Prostate gland (tissue), 2 donors: ENCODE data around the gene IL21R. TPM values are rescaled to one million over a fixed set of nuclear protein-coding genes. Genes with fewer than 3 reads are reported as not detected.

ENCODE experiments used
- DNase-seq: peaks from one replicate; pipeline ENCODE4 v3.0.0-alpha.2; 2019; ENCODE audit warnings: low spot score
- H3K27ac ChIP-seq, 2 donors: fragments of 200-600 bp; sonication (generic); 2 replicates each; pipeline ENCODE4 v1.5.1; 2017 to 2019
- H3K27me3 ChIP-seq: fragments of 200-600 bp; sonication (generic); replicated peaks from 2 replicates; pipeline ENCODE4 v1.5.1; 2019; ENCODE audit not compliant: insufficient read depth
- H3K36me3 ChIP-seq, 2 donors: fragments of 200-600 bp; sonication (generic); 1 replicate in 1 of 2; 2 replicates in 1 of 2; pipeline versions ENCODE4 v1.5.1 to v1.8.1; 2017 to 2019
- H3K4me1 ChIP-seq: fragments of 200-600 bp; sonication (generic); replicated peaks from 2 replicates; pipeline ENCODE4 v1.5.1; 2019
- H3K4me3 ChIP-seq, 2 donors: fragments of 200-600 bp; sonication (generic); 2 replicates each; pipeline ENCODE4 v1.5.1; 2017 to 2019
- H3K9me3 ChIP-seq: fragments of 200-600 bp; sonication (generic); 2 replicates; pipeline ENCODE4 v1.5.1; 2017
- CTCF ChIP-seq, 4 experiments: fragments of 200-600 bp in 2 of 4; fragments of 450-650 bp in 2 of 4; sonication (generic) in 2 of 4; IDR thresholded peaks; 1 replicate in 3 of 4; 2 replicates in 1 of 4; pipeline ENCODE4 v1.5.1; 2016 to 2019; ENCODE audit warnings: antibody characterized with exemption in 4 of 4, mild to moderate bottlenecking in 2 of 4, moderate library complexity in 2 of 4
- POLR2A ChIP-seq: fragments of 450-650 bp; IDR thresholded peaks from one replicate; pipeline ENCODE4 v1.6.1; 2016; ENCODE audit warnings: antibody characterized with exemption, mild to moderate bottlenecking
- POLR2AphosphoS5 ChIP-seq: sonication (generic); formaldehyde crosslinking; IDR thresholded peaks from one replicate; pipeline ENCODE4 v1.6.1; 2017; ENCODE audit warnings: antibody characterized with exemption
- WGBS: methylation state at CpG from one replicate; pipeline ENCODE4 v1.1.5; 2018; 5-methylcytosine and 5-hydroxymethylcytosine counted together
- intact Hi-C: fragments of 100-400 bp; cut with DNase I; formaldehyde crosslinking; loops from one replicate; pipeline ENCODE4 v1.14.2; 2022
- total RNA-seq, 2 donors: library from RNA; depleted of rRNA; stranded (reverse); fragments of >200 nt; gene quantifications; one replicate each; pipeline ENCODE4 v1.1.0, GENCODE V29; 2016

The IL21R gene
- total RNA-seq, 2 donors from 2014 or later, result 0.32 to 0.57 TPM

GRCh38 chr16:27437946-27438345 is 36.0 kb downstream of the IL21R start:
- Histone ChIP-seq H3K27me3 (no peaks in the 10 kb centered on the region), H3K4me3 (no peak overlapping the region), H3K27ac (no peak overlapping the region), H3K9me3 (no peaks in the 10 kb centered on the region), H3K4me1 (no peaks in the 10 kb centered on the region), H3K36me3 (no peaks in the 10 kb centered on the region)
- no peak for TF ChIP-seq POLR2AphosphoS5
- no peak for TF ChIP-seq CTCF (IDR thresholded peaks at IDR 0.05)
- TF ChIP-seq POLR2A, result no peak
- intact Hi-C loops, result no loop called here
- 95% methylated on average over 6 of the region's 6 CpGs for WGBS
- no peak for DNase-seq

DNA sequence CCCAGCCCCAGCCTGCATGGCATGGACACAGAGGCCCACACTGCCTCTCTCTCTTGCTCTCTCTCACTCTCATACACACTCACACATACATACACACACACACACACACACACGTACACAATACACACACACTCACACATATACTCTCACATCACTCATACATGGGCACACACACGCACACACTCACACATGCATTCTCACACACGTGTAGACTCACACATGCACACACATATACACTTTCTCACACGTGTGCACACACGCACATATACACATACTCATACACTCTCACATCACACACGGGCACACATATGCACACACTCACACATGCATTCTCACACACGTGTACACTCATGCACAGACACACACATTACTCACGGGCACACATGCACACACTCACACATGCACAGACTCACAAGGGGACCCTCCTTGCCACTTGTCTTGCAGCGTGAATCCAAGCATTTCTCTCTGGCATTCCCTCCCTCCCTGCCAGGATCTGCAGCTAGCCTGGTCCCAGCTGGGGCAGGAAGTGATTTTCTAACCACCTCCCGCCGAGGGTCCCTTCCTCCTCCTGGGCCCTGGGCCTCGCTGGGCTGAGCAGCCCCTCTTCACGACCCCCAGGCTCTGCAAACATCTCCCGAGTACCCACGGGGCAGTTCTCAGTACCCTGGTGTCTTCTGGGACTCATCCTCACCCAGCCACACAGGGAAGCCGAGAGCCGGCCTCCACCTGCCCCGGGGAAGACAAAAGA is 37.5 kb downstream of the IL21R start:
- 68% methylated on average over 18 of the region's 18 CpGs for WGBS
- Histone ChIP-seq H3K4me3 (no peak overlapping the region), H3K27me3 (no peaks in the 10 kb centered on the region), H3K27ac (no peak overlapping the region), H3K4me1 (no peaks in the 10 kb centered on the region), H3K36me3 (no peaks in the 10 kb centered on the region), H3K9me3 (no peaks in the 10 kb centered on the region)
- intact Hi-C loops, result no loop called here
- TF ChIP-seq CTCF (IDR thresholded peaks at IDR 0.05) (no peak), POLR2AphosphoS5 (no peak), POLR2A (no peak)
- no peak for DNase-seq

- H3K27ac ChIP-seq, result no peak overlapping the region
- H3K4me1 ChIP-seq, result no peaks in the 10 kb centered on the region
- no peak for DNase-seq
- H3K9me3 ChIP-seq, result no peaks in the 10 kb centered on the region
- intact Hi-C loops, result no loop called here
- no peak for TF ChIP-seq CTCF (IDR thresholded peaks at IDR 0.05)
- WGBS, result 84% methylated on average over 5 of the region's 5 CpGs
- no peaks in the 10 kb centered on the region for H3K27me3 ChIP-seq
- no peaks in the 10 kb centered on the region for H3K36me3 ChIP-seq
- H3K4me3 ChIP-seq, result no peak overlapping the region
These were observed 39.3 kb downstream of the IL21R start for GRCh38 chr16:27441276-27441675.

GRCh38 chr16:27441998-27442397 is 40.0 kb downstream of the IL21R start:
- intact Hi-C loops, result no loop called here

DNA sequence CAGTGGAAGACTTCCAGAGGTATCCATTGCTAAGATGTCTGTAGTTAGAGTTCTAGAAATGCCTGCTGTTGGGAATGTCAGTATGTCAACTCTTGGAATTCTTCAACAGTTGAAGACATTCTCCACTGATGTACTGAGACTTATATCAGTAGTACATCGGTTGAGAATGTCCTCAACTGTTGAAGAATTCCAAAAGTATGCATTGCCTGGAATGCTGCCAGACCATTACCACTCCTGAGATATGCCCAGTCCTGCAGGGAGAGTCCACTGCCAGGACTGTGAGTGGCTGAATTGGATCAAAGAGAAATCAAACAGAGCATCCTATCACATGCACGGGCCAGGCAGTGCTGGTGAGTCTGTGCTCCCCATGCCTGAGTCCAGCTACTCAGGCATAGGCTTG is 42.0 kb downstream of the IL21R start:
- Histone ChIP-seq H3K36me3 (no peaks in the 10 kb centered on the region), H3K27me3 (no peaks in the 10 kb centered on the region), H3K4me3 (no peak overlapping the region), H3K9me3 (no peaks in the 10 kb centered on the region), H3K4me1 (no peaks in the 10 kb centered on the region), H3K27ac (no peak overlapping the region)
- DNase-seq, result no peak
- TF ChIP-seq CTCF (IDR thresholded peaks at IDR 0.05) (no peak), POLR2AphosphoS5 (no peak), POLR2A (no peak)
- WGBS, result 55% methylated on average over 2 of the region's 2 CpGs
- intact Hi-C loops, result no loop called here

More at GRCh38 chr16:27441998-27442397, 40.0 kb downstream of the IL21R start:
- H3K9me3 ChIP-seq, result no peaks in the 10 kb centered on the region
- 86% methylated on average over 8 of the region's 8 CpGs for WGBS
- H3K27ac ChIP-seq, result no peak overlapping the region
- H3K4me3 ChIP-seq, result no peak overlapping the region
- DNase-seq, result no peak
- no peaks in the 10 kb centered on the region for H3K36me3 ChIP-seq
- no peaks in the 10 kb centered on the region for H3K4me1 ChIP-seq
- H3K27me3 ChIP-seq, result no peaks in the 10 kb centered on the region
- TF ChIP-seq POLR2A, result no peak
